Fibroblast of lung (primary cell): ENCODE results near the gene OR51A4. TPM values are rescaled to one million over a fixed set of nuclear protein-coding genes. Genes with fewer than 3 reads are reported as not detected.

ENCODE experiments used
- DNase-seq, 2 donors: peaks; one replicate each; pipeline versions ENCODE4 v3.0.0 to v3.0.0-alpha.2; 2010; ENCODE audit warnings: low read depth in 2 of 2
- H2AFZ ChIP-seq: 2 replicates; pipeline ENCODE4 v1.5.1; 2012; ENCODE audit warnings: low read length, control low read depth, inconsistent platforms
- H3K27ac ChIP-seq: 2 replicates; pipeline ENCODE4 v1.5.1; 2011; ENCODE audit warnings: low read length, control low read depth; ENCODE audit not compliant: insufficient read depth
- H3K27me3 ChIP-seq: 2 replicates; pipeline ENCODE4 v1.5.1; 2011; ENCODE audit warnings: mild to moderate bottlenecking, low read length; ENCODE audit not compliant: control insufficient read depth, insufficient read depth
- H3K36me3 ChIP-seq: 2 replicates; pipeline ENCODE4 v1.5.1; 2011; ENCODE audit warnings: low read length; ENCODE audit not compliant: control insufficient read depth, insufficient read depth
- H3K4me1 ChIP-seq: 2 replicates; pipeline ENCODE4 v1.5.1; 2011; ENCODE audit warnings: low read length; ENCODE audit not compliant: control insufficient read depth, insufficient read depth; ENCODE audit errors: extremely low read depth
- H3K4me2 ChIP-seq: 2 replicates; pipeline ENCODE4 v1.5.1; 2011; ENCODE audit warnings: low read length, control low read depth; ENCODE audit not compliant: insufficient read depth; ENCODE audit errors: extremely low read depth
- H3K4me3 ChIP-seq, 4 experiments: fragments of 200-600 bp in 1 of 4; sonication (generic) in 1 of 4; replicated peaks in 1 of 4; 2 replicates each; pipeline ENCODE4 v1.5.1; 2011 to 2016; ENCODE audit warnings: low read length in 4 of 4, low read depth in 3 of 4, mild to moderate bottlenecking in 3 of 4, control low read depth in 2 of 4, inconsistent platforms in 1 of 4, mixed read lengths in 1 of 4; ENCODE audit not compliant: insufficient read depth in 1 of 4; ENCODE audit errors: control extremely low read depth in 1 of 4
- H3K79me2 ChIP-seq: 2 replicates; pipeline ENCODE4 v1.5.1; 2012; ENCODE audit warnings: mild to moderate bottlenecking, low read length, inconsistent platforms; ENCODE audit not compliant: control insufficient read depth, insufficient read depth
- H3K9ac ChIP-seq: 2 replicates; pipeline ENCODE4 v1.5.1; 2011; ENCODE audit warnings: mild to moderate bottlenecking, low read length, control low read depth; ENCODE audit not compliant: insufficient read depth
- H3K9me3 ChIP-seq: 2 replicates; pipeline ENCODE4 v1.5.1; 2012; ENCODE audit warnings: low read depth, low read length; ENCODE audit not compliant: control insufficient read depth, insufficient read depth
- H4K20me1 ChIP-seq: 2 replicates; pipeline ENCODE4 v1.5.1; 2011; ENCODE audit warnings: low read length; ENCODE audit not compliant: control insufficient read depth, insufficient read depth; ENCODE audit errors: extremely low read depth
- CTCF ChIP-seq, 2 donors: IDR thresholded peaks in 1 of 2; conservative IDR thresholded peaks in 1 of 2; 1 replicate in 1 of 2; 2 replicates in 1 of 2; pipeline ENCODE4 v1.5.1; 2011 to 2012; ENCODE audit warnings: low read length in 2 of 2, control low read depth in 1 of 2, inconsistent platforms in 1 of 2, low read depth in 1 of 2, mild to moderate bottlenecking in 1 of 2
- EZH2 ChIP-seq: IDR thresholded peaks from 2 replicates; pipeline ENCODE4 v1.5.1; 2012; ENCODE audit warnings: low read length, control low read depth, mild to moderate bottlenecking; ENCODE audit errors: missing control alignments
- polyA plus RNA-seq, 2 donors: library from polyadenylated mRNA; depleted of rRNA in 1 of 2; stranded (reverse) in 1 of 2; unstranded in 1 of 2; fragments of >200 nt; gene quantifications; 2 replicates each; pipeline ENCODE4 v1.2.1, GENCODE V29; 2011 to 2012; ENCODE audit warnings: missing spikeins in 1 of 2
- total RNA-seq: library from RNA; depleted of rRNA; stranded (reverse); fragments of >200 nt; gene quantifications from 2 replicates; pipeline ENCODE4 v1.2.1, GENCODE V29; 2014

Gene OR51A4
- total and polyA plus RNA-seq, 2 donors (not counting 1 experiment from before 2014, with no cell fraction given): not detected

- H2AFZ ChIP-seq: no peak overlapping the region
- H3K36me3 ChIP-seq: no peaks in the 10 kb centered on the region
- H3K4me2 ChIP-seq: no peak overlapping the region
- H3K4me1 ChIP-seq: no peaks in the 10 kb centered on the region
- H3K27ac ChIP-seq: no peak overlapping the region
- no peaks in the 10 kb centered on the region for H3K79me2 ChIP-seq
- H3K9me3 ChIP-seq: no peaks in the 10 kb centered on the region
- H3K9ac ChIP-seq: no peak overlapping the region
- H3K4me3 ChIP-seq: no peak overlapping the region
- no peak for DNase-seq
- H3K27me3 ChIP-seq: no peaks in the 10 kb centered on the region
- no peaks in the 10 kb centered on the region for H4K20me1 ChIP-seq
- TF ChIP-seq EZH2 (no peak), CTCF (conservative IDR thresholded peaks at IDR 0.05 in 1 of 2, IDR thresholded peaks at IDR 0.05 in 1 of 2; ENCODE audit: low read depth in 1 of 2, low read length in 2 of 2) (no peak)
Observed at GRCh38 chr11:4975436-4975835, 28.0 kb upstream of the OR51A4 start.

- Histone ChIP-seq H3K9me3 (no peaks in the 10 kb centered on the region), H3K27ac (no peak overlapping the region), H3K79me2 (no peaks in the 10 kb centered on the region), H3K4me1 (no peaks in the 10 kb centered on the region), H2AFZ (no peak overlapping the region), H3K36me3 (no peaks in the 10 kb centered on the region), H3K4me2 (no peak overlapping the region), H4K20me1 (no peaks in the 10 kb centered on the region), H3K27me3 (no peaks in the 10 kb centered on the region), H3K4me3 (no peak overlapping the region), H3K9ac (no peak overlapping the region)
- DNase-seq: no peak
- TF ChIP-seq EZH2 (no peak), CTCF (conservative IDR thresholded peaks at IDR 0.05 in 1 of 2, IDR thresholded peaks at IDR 0.05 in 1 of 2; ENCODE audit: low read depth in 1 of 2, low read length in 2 of 2) (no peak)
Observed at GRCh38 chr11:4962816-4963215, 15.4 kb upstream of the OR51A4 start.

- H4K20me1 ChIP-seq: no peaks in the 10 kb centered on the region
- DNase-seq: no peak
- no peaks in the 10 kb centered on the region for H3K79me2 ChIP-seq
Observed at GRCh38 chr11:4960877-4961276, 13.5 kb upstream of the OR51A4 start.

More at GRCh38 chr11:4960877-4961276, 13.5 kb upstream of the OR51A4 start:
- Histone ChIP-seq H3K4me2 (no peak overlapping the region), H3K36me3 (no peaks in the 10 kb centered on the region), H3K4me3 (no peak overlapping the region), H3K9me3 (no peaks in the 10 kb centered on the region), H3K4me1 (no peaks in the 10 kb centered on the region), H2AFZ (no peak overlapping the region), H3K9ac (no peak overlapping the region), H3K27me3 (no peaks in the 10 kb centered on the region), H3K27ac (no peak overlapping the region)
- TF ChIP-seq CTCF (conservative IDR thresholded peaks at IDR 0.05 in 1 of 2, IDR thresholded peaks at IDR 0.05 in 1 of 2; ENCODE audit: low read depth in 1 of 2, low read length in 2 of 2) (no peak), EZH2 (no peak)
